ENCODE results near the gene HHLA2. TPM values are rescaled to one million over a fixed set of nuclear protein-coding genes. Genes with fewer than 3 reads are reported as not detected.
"Not testable (repeated sequence)": the region's sequence is repeated elsewhere in the genome, so short reads cannot be mapped to it uniquely, and the experiment has no call there.

Gene HHLA2
- total RNA-seq, 2 experiments from 2014 or later = 5.2 to 9.4 TPM

DNA sequence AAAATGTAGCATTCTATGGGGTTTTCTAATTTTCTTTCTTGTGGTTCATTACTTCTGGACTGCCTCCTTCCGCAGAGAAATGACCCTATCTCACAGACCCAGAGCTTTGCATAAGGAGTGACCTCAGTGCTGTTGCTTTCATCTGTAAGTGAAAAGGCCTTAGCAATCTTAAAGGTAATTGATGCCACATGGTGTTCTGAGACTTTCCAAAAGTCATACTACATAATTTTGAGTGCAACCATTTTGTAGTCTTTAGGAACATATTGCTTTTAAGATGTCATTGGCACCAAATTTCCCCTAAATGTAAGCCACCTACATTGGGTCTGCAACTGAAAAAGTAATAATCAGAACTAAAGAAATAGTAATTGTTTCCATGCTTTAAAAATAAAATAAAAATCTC, 9.2 kb upstream of the HHLA2 start:
- DNase-seq (no peak), ATAC-seq (no peak)
- Mint-ChIP-seq H3K27me3 (no peaks in the 10 kb centered on the region), H3K27ac (no peak overlapping the region), H3K9me3 (ENCODE audit: low read depth) (peaks cover 18% of the 10 kb centered on the region), H3K36me3 (peaks cover 31% of the 10 kb centered on the region), H3K4me1 (peaks cover 15% of the 10 kb centered on the region), H3K4me3 (no peak overlapping the region)
- CTCF ChIA-PET = no interaction called here

GRCh38 chr3:108288193-108288592, 8.2 kb upstream of the HHLA2 start:
- CTCF ChIA-PET, ATAC-seq: not testable (repeated sequence)

DNA sequence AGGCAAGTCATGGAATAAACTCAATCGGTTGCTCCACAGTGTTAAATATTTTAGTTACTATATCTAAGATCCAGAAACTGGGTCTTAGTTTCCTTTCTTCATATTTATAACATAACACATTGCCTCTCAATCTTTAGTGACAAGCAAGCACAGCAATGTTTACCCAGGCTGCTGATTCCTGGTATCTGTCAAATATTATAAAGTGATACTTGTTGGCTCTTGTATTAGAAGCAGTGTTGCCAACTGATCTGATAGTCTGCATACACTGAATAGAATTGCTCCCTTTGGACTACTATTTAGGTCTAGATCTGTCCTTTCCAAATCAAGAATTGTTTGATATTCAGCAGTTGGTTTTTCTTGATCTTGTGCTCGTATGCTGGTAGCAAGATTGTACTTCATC, 7.2 kb upstream of the HHLA2 start:
- H3K4me3 Mint-ChIP-seq = no peak overlapping the region
- CTCF ChIA-PET = no interaction called here
- no peaks in the 10 kb centered on the region for H3K27me3 Mint-ChIP-seq
- H3K36me3 Mint-ChIP-seq = peaks cover 30% of the 10 kb centered on the region
- DNase-seq = no peak
- no peak for ATAC-seq
- peaks cover 36% of the 10 kb centered on the region for H3K4me1 Mint-ChIP-seq
- no peak overlapping the region for H3K27ac Mint-ChIP-seq
- H3K9me3 Mint-ChIP-seq (ENCODE audit: low read depth) = peaks cover 18% of the 10 kb centered on the region

More at GRCh38 chr3:108288193-108288592, 8.2 kb upstream of the HHLA2 start:
- H3K27me3 Mint-ChIP-seq, H3K4me3 Mint-ChIP-seq, H3K27ac Mint-ChIP-seq, DNase-seq: not testable (repeated sequence)
- Mint-ChIP-seq H3K9me3 (ENCODE audit: low read depth) (peaks cover 18% of the 10 kb centered on the region), H3K36me3 (peaks cover 29% of the 10 kb centered on the region), H3K4me1 (peaks cover 26% of the 10 kb centered on the region)

DNA sequence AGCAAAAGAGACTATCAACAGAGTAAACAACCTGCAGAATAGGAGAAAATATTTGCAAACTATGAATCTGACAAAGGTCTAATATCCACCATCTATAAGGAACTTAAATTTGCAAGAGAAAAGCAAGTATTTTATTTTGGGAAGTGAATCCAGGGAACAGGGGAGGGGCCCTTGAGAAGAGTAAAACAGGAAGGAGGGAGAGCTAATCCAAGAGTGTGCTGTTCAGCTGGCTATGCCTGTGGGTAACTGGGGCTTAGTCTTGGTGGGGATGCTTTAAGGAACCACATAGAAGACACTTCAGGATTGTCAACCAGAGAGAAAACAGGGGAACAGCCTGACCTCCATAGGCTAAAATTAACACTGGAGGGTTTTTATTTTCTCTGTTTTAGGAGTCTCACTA, 3.9 kb upstream of the HHLA2 start:
- H3K4me3 Mint-ChIP-seq = no peak overlapping the region
- H3K4me1 Mint-ChIP-seq = peaks cover 60% of the 10 kb centered on the region
- H3K9me3 Mint-ChIP-seq (ENCODE audit: low read depth) = peaks cover 13% of the 10 kb centered on the region
- DNase-seq (no peak), ATAC-seq (no peak)
- peak overlapping the region; percentile 91 for H3K27ac Mint-ChIP-seq
- peaks cover 23% of the 10 kb centered on the region for H3K36me3 Mint-ChIP-seq
- H3K27me3 Mint-ChIP-seq = no peaks in the 10 kb centered on the region
- CTCF ChIA-PET = interaction anchor here (1.2 to 3.3 kb wide), 3 partner anchors 68 to 96 kb away, joined by 3 to 20 read pairs (median 3); partner anchors contain the start of gene IFT57

- Mint-ChIP-seq H3K36me3 (peaks cover 23% of the 10 kb centered on the region), H3K27me3 (no peaks in the 10 kb centered on the region), H3K4me1 (peaks cover 63% of the 10 kb centered on the region), H3K4me3 (peak overlapping the region; percentile 46), H3K9me3 (ENCODE audit: low read depth) (peaks cover 13% of the 10 kb centered on the region), H3K27ac (peak overlapping the region; percentile 91)
- CTCF ChIA-PET = interaction anchor here (1.2 to 3.3 kb wide), 5 partner anchors 41 to 166 kb away, joined by 3 to 20 read pairs (median 3); partner anchors contain the start of gene IFT57
- ATAC-seq (peak; percentile 77), DNase-seq (no peak)
Observed at GRCh38 chr3:108292905-108293328, 3.4 kb upstream of the HHLA2 start.

- DNase-seq (peak; percentile 52), ATAC-seq (peak; percentile 59)
- peak overlapping the region; percentile 91 for H3K27ac Mint-ChIP-seq
Observed at GRCh38 chr3:108293858-108294257, 2.5 kb upstream of the HHLA2 start.

DNA sequence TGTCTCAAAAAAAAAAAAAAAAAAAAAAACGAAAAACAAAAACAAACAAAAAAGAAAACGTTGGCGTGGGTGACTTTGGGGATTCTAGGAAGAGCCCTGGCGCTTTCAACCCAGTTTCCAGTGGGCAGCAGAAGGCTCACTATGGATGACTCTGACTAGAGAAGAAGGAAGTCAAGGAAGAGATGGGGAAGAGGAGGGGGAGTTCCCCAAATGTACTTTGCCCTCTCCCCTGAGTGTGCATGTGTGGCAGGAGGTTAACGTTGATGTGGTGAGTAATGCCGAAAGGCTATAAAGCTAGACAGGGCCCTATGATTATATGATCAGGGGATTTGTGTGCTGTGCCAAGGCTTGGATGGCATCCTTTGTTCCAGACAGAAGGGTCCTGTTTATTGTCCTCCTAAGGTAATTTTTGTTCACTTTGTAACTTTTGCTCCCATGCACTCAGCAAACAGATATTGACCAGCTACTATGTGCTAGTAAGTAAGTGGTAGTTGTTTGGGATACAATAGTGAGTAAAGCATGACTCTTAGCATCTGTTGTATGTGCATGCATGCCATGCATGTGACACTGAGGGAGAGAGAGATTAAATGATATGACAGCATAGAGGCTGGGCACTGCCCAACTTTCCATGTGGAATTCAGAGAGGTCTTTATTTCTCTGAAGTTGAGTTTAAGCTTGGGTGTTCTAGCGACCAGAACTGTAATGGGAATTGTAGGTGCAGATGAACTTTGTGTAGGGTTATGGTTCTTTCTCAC, 750 bp upstream of the HHLA2 start:
- H3K36me3 Mint-ChIP-seq = peaks cover 19% of the 10 kb centered on the region
- CTCF ChIA-PET = interaction anchor here (0.8 to 2.1 kb wide), 4 partner anchors 46 to 142 kb away, joined by 3 to 11 read pairs (median 4); partner anchors contain the start of gene IFT57
- no peak overlapping the region for H3K4me3 Mint-ChIP-seq
- peaks cover 13% of the 10 kb centered on the region for H3K9me3 Mint-ChIP-seq (ENCODE audit: low read depth)
- peaks cover 86% of the 10 kb centered on the region for H3K4me1 Mint-ChIP-seq
- DNase-seq (no peak), ATAC-seq (no peak)
- H3K27me3 Mint-ChIP-seq = no peaks in the 10 kb centered on the region
- H3K27ac Mint-ChIP-seq = peak overlapping the region; percentile 65

More at GRCh38 chr3:108293858-108294257, 2.5 kb upstream of the HHLA2 start:
- Mint-ChIP-seq H3K4me3 (peak overlapping the region; percentile 46), H3K36me3 (peaks cover 21% of the 10 kb centered on the region), H3K27me3 (no peaks in the 10 kb centered on the region), H3K4me1 (peaks cover 71% of the 10 kb centered on the region), H3K9me3 (ENCODE audit: low read depth) (peaks cover 13% of the 10 kb centered on the region)
- CTCF ChIA-PET = interaction anchor here (0.8 to 3.3 kb wide), 8 partner anchors 9 to 184 kb away, joined by 3 to 20 read pairs (median 3); partner anchors contain the start of gene IFT57

- H3K27ac Mint-ChIP-seq = no peak overlapping the region
- peak overlapping the region; percentile 9 for H3K4me3 Mint-ChIP-seq
- CTCF ChIA-PET = no interaction called here
- no peaks in the 10 kb centered on the region for H3K27me3 Mint-ChIP-seq
- ATAC-seq (no peak), DNase-seq (no peak)
- H3K4me1 Mint-ChIP-seq = peaks cover 88% of the 10 kb centered on the region
- H3K9me3 Mint-ChIP-seq (ENCODE audit: low read depth) = no peaks in the 10 kb centered on the region
- H3K36me3 Mint-ChIP-seq = peaks cover 6% of the 10 kb centered on the region
Observed at GRCh38 chr3:108297647-108298046, 1.3 kb downstream of the HHLA2 start.

- DNase-seq = no peak
- H3K36me3 Mint-ChIP-seq = peaks cover 7% of the 10 kb centered on the region
- H3K27ac Mint-ChIP-seq = no peak overlapping the region
- H3K9me3 Mint-ChIP-seq (ENCODE audit: low read depth) = no peaks in the 10 kb centered on the region
- CTCF ChIA-PET = interaction anchor here (1.6 kb wide), 1 partner anchor 108 kb away, joined by 3 read pairs; no protein-coding TSS in a partner anchor
- H3K4me3 Mint-ChIP-seq = no peak overlapping the region
- H3K27me3 Mint-ChIP-seq = no peaks in the 10 kb centered on the region
- ATAC-seq = no peak
- peaks cover 88% of the 10 kb centered on the region for H3K4me1 Mint-ChIP-seq
Observed at GRCh38 chr3:108298056-108298455, 1.7 kb downstream of the HHLA2 start.

DNA sequence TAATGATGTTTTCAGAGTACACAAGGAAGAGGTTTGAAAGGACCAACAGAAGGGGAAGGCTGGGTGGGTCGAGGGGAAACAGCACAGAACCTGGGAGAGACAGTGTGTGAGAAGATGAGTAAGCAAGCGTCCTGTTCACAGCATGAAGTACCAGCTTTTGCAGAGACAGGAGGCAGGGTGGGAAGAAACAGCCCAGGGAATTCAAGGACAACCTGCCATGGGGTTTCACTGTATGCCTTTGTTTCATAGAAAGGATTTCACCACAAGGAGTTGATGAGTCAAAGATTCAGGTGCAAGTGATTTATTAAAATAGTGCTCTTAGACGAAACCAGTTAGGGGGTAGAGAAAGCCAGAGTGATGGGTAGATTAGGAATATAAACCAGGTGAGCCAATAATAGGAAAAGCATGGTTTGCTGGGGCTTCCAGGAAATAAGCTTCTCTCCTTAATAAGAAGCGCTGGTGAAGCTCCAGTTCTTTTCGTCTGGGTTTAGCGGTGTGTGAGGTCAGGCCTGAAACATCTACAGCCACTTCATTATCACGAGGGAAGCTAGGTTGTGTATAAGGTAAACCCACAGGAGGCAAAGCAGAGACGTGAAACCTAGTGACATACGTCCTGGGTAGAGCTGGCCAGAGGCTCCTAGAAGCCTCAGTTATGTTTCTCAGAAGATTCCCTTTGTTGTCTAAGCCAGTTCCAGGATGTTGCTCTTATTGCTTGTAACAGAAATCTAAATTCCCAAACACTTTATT, 3.9 kb downstream of the HHLA2 start:
- Mint-ChIP-seq H3K27ac (peak overlapping the region; percentile 76), H3K9me3 (ENCODE audit: low read depth) (no peaks in the 10 kb centered on the region), H3K4me3 (no peak overlapping the region), H3K4me1 (peaks cover 81% of the 10 kb centered on the region), H3K27me3 (no peaks in the 10 kb centered on the region), H3K36me3 (peaks cover 6% of the 10 kb centered on the region)
- DNase-seq = no peak
- no peak for ATAC-seq
- CTCF ChIA-PET = no interaction called here

DNA sequence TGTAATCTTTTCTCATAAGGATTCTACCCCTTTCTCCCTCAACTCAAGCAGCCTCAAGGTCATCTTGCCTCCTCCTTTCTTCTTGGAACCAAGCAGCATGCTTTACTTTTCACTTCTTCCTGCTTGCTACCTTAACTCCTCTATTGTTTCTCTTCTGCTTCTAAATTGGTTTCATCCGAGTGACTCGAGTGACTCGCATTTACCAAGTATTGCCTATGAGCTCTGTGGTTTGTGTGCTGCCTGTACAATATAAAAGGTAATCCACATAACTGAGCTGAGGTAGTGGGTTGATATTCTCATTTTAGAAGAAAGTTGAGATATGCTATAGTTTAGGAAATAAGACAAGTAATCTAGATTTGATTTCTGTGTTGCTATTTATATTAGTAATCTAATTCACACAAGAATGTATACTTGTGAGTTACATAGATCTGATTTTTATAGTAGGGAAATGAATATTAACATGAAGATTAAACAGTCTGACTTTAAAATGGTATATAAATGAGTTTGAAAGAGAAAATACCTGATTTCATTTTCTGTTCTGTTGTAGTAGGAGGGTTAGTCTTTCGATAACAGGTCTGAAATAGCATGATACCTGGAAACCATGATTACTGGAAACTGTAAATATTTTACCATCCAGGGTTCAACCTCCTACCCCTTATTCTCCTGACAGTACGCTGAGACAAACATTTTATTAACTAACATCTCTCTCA, 5.5 kb downstream of the HHLA2 start:
- Mint-ChIP-seq H3K27me3 (no peaks in the 10 kb centered on the region), H3K4me1 (peaks cover 76% of the 10 kb centered on the region), H3K9me3 (ENCODE audit: low read depth) (no peaks in the 10 kb centered on the region), H3K36me3 (peaks cover 7% of the 10 kb centered on the region), H3K27ac (peak overlapping the region; percentile 89), H3K4me3 (peak overlapping the region; percentile 65)
- DNase-seq = peak; percentile 59
- CTCF ChIA-PET = no interaction called here
- ATAC-seq = peak; percentile 73

GRCh38 chr3:108302570-108302969, 6.2 kb downstream of the HHLA2 start:
- Mint-ChIP-seq H3K36me3 (peaks cover 7% of the 10 kb centered on the region), H3K4me3 (peak overlapping the region; percentile 65), H3K27ac (peak overlapping the region; percentile 89), H3K9me3 (ENCODE audit: low read depth) (no peaks in the 10 kb centered on the region), H3K4me1 (peaks cover 72% of the 10 kb centered on the region), H3K27me3 (no peaks in the 10 kb centered on the region)
- CTCF ChIA-PET = interaction anchor here (1.0 kb wide), 1 partner anchor 27 kb away, joined by 3 read pairs; no protein-coding TSS in a partner anchor
- no peak for DNase-seq
- ATAC-seq = no peak

Data from activated CD8-positive, alpha-beta memory T cell treated with anti-CD3 and anti-CD28 coated beads, Interleukin-2, amount 10 ng/mL, durations not matched to agents 7 days and 5 days (primary cell).